Measurements from ENCODE around the gene KIF1A.

- TF ChIP-seq CTCF (IDR thresholded peaks at IDR 0.05; ENCODE audit: extremely low read depth in 1 of 2, insufficient read depth in 1 of 2, low read depth in 1 of 2, low read length in 2 of 2), result no peak
- no peak for TF ChIP-seq POLR2AphosphoS5 (IDR thresholded peaks at IDR 0.05; ENCODE audit: insufficient read depth, low read depth, low read length)
- no peak for TF ChIP-seq FOS (IDR thresholded peaks at IDR 0.05; ENCODE audit: borderline replicate concordance, insufficient read depth, low read length)
- no peak for TF ChIP-seq JUN (IDR thresholded peaks at IDR 0.05; ENCODE audit: borderline replicate concordance, insufficient read depth, insufficient read length, low read depth)
Observed at GRCh38 chr2:240825476-240825875, 5.5 kb upstream of the KIF1A start.

Data from endothelial cell of umbilical vein (primary cell).